KOPT-K1 (cell line): ENCODE results near the gene C19orf85.
A peak's percentile ranks its signal among the peaks of the same experiment; 100 is the strongest.
"Not testable (repeated sequence)": the region's sequence is repeated elsewhere in the genome, so short reads cannot be mapped to it uniquely, and the experiment has no call there.

Source experiments
- H3K27ac ChIP-seq: fragments of 200-600 bp; sonication (generic); 2 replicates; pipeline ENCODE4 v1.5.1; 2016; ENCODE audit warnings: antibody characterized with exemption, mild to moderate bottlenecking, low read depth, low read length; ENCODE audit not compliant: poor library complexity, severe bottlenecking
- H3K36me3 ChIP-seq: fragments of 200-600 bp; sonication (generic); 2 replicates; pipeline ENCODE4 v1.5.1; 2017; ENCODE audit warnings: antibody characterized with exemption, mild to moderate bottlenecking, low read length, moderate library complexity; ENCODE audit not compliant: insufficient read depth
- H3K9me3 ChIP-seq: fragments of 200-600 bp; sonication (generic); 2 replicates; pipeline ENCODE4 v1.5.1; 2017; ENCODE audit warnings: antibody characterized with exemption, low read length, mild to moderate bottlenecking; ENCODE audit not compliant: insufficient read depth, poor library complexity, severe bottlenecking

Gene C19orf85

DNA sequence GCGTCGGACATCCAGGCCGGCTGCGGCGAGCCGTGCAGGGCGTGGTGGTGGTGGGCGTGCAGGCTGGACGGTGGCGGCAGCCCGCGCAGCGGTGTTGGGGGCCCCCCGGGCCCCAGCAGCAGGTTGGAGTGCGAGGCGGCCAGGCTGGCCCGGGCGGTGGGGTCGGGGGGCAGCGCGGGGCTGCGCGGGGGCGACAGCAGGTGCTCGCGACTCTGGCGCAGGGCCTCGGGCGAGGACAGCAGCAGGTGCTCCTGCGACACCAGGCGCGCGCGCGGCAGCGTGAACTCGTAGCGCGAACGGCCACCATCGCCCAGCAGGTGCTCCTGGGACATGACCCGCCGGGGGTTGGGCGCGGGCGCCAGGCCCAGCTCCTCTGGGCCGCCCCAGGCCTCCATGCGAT is 31.3 kb downstream of the C19orf85 start:
- Histone ChIP-seq H3K27ac (no peak overlapping the region), H3K36me3 (no peaks in the 10 kb centered on the region), H3K9me3 (peaks cover 8% of the 10 kb centered on the region)

DNA sequence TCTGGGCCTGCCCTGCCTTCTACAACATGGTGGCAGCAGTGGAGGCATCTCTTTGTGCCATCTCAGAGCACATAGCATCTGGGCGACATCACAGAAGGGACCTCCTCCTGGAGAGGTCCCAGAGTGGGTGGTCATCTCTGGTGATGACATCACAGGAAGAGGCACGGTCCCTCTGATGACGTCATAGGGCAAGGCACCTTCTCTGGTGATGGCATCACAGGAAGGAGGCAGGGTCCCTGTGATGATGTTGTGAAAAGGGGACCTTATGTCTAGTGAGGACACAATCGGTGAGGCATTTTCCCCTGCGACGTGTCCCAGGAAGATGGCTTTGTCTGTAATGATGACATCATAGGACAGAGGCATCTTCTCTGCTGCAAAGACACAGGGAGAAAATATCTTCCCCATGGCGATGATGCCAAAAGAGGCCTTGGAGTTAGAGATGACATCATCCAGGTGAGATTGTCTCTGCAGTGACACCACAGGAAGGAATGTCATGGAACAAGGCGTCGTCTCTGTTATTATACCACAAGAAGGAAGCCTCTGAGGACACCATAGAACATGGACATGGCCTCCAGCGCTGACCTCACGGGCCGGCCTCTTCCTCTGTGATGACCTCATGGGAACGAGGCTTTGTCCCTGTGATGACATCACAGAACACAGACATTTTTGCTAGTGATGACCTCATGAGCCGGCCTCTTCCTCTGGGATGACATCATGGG is 32.2 kb downstream of the C19orf85 start:
- H3K9me3 ChIP-seq = peaks cover 8% of the 10 kb centered on the region

GRCh38 chr19:55431183-55431582 is 33.4 kb downstream of the C19orf85 start:
- Histone ChIP-seq H3K27ac (no peak overlapping the region), H3K9me3 (peaks cover 8% of the 10 kb centered on the region), H3K36me3 (no peaks in the 10 kb centered on the region)

More for the DNA sequence above, 32.2 kb downstream of the C19orf85 start:
- Histone ChIP-seq H3K27ac (no peak overlapping the region), H3K36me3 (no peaks in the 10 kb centered on the region)

GRCh38 chr19:55426042-55426441 is 38.5 kb downstream of the C19orf85 start:
- H3K36me3 ChIP-seq = no peaks in the 10 kb centered on the region
- H3K27ac ChIP-seq = no peak overlapping the region
- H3K9me3 ChIP-seq = peaks cover 8% of the 10 kb centered on the region

GRCh38 chr19:55424518-55424917 is 40.0 kb downstream of the C19orf85 start:
- Histone ChIP-seq H3K9me3 (peaks cover 11% of the 10 kb centered on the region), H3K36me3 (no peaks in the 10 kb centered on the region), H3K27ac (no peak overlapping the region)

- no peaks in the 10 kb centered on the region for H3K36me3 ChIP-seq
- no peak overlapping the region for H3K27ac ChIP-seq
- peaks cover 16% of the 10 kb centered on the region for H3K9me3 ChIP-seq
Measured at GRCh38 chr19:55423225-55424005, 41.1 kb downstream of the C19orf85 start.

- not testable (repeated sequence) for H3K36me3 ChIP-seq
- H3K27ac ChIP-seq = peak overlapping the region; percentile 49
- peaks cover 16% of the 10 kb centered on the region for H3K9me3 ChIP-seq
Measured at GRCh38 chr19:55421281-55421680, 43.3 kb downstream of the C19orf85 start.

- peaks cover 16% of the 10 kb centered on the region for H3K9me3 ChIP-seq
- H3K27ac ChIP-seq = no peak overlapping the region
- no peaks in the 10 kb centered on the region for H3K36me3 ChIP-seq
Measured at GRCh38 chr19:55419624-55420236, 44.8 kb downstream of the C19orf85 start.

DNA sequence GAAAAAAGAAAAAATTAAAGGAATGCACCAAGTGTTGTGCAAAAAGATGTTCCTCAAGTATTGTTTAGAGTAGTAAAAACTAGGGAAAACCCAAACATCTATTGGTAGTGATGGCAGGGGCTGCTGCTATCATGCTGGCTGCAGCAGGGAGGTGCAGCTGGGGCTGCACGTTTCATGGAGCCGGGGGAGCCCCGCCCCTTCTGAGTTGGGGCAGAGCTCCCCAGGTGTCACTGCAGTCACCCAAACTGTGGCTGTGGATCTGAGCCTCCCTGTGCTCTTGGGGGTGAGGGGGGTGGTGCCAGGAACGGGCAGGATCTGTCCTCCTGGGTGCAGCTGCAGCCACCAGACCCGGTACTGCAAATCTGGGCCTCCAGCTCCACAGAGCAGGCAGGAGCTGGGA is 45.4 kb downstream of the C19orf85 start:
- H3K27ac ChIP-seq = no peak overlapping the region
- H3K36me3 ChIP-seq = no peaks in the 10 kb centered on the region
- peaks cover 16% of the 10 kb centered on the region for H3K9me3 ChIP-seq

DNA sequence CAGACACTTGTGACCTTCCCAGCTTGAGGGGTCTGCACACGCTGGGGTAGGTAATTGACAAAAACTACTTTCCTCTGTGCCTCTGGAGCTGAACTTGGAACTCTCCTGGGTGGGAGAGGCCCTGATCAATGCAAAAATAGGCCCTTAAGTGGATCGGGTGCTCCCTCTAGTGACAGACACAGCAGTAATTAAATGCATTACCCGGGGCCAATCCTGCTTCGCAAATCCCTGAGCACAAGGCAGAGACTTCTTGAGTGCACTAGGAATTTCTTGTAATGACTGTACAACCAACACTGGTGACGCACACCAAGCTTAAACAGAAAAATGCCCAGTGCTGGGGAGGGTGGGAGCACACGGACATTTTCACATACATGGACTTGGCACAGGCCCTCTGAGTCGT is 46.4 kb downstream of the C19orf85 start:
- Histone ChIP-seq H3K36me3 (no peaks in the 10 kb centered on the region), H3K27ac (no peak overlapping the region), H3K9me3 (peaks cover 16% of the 10 kb centered on the region)
